Body of pancreas (tissue), 4 donors: ENCODE results near the gene HOXD10.

ENCODE experiments used
- CTCF ChIP-seq, 7 experiments: fragments of 450-650 bp in 4 of 7; fragments of 200-600 bp in 3 of 7; sonication (generic) in 3 of 7; IDR thresholded peaks; one replicate each; pipeline ENCODE4 v1.5.1; 2016 to 2019; ENCODE audit warnings: antibody characterized with exemption in 7 of 7
- POLR2A ChIP-seq, 3 donors: fragments of 450-650 bp; IDR thresholded peaks; one replicate each; pipeline ENCODE4 v1.6.1; 2016; ENCODE audit warnings: antibody characterized with exemption in 3 of 3, mild to moderate bottlenecking in 2 of 3

- TF ChIP-seq POLR2A (IDR thresholded peaks at IDR 0.05) (no peak), CTCF (IDR thresholded peaks at IDR 0.05) (no peak)
Measured at GRCh38 chr2:176080540-176081375, 35.8 kb upstream of the HOXD10 start.
